HuH-7.5 (cell line): Measurements from ENCODE around the gene CMC2.

Source experiments
- DNase-seq: peaks from one replicate; pipeline ENCODE4 v3.0.0; 2011; ENCODE audit warnings: low spot score

CMC2 gene

GRCh38 chr16:81001330-81001729, 5.4 kb downstream of the CMC2 start:
- DNase-seq: no peak

- DNase-seq: no peak
Observed at GRCh38 chr16:81000873-81001272, 5.8 kb downstream of the CMC2 start.

- no peak for DNase-seq
Observed at GRCh38 chr16:80997964-80998620, 8.6 kb downstream of the CMC2 start.

GRCh38 chr16:80997139-80997798, 9.4 kb downstream of the CMC2 start:
- no peak for DNase-seq

GRCh38 chr16:80996688-80997138, 10.0 kb downstream of the CMC2 start:
- DNase-seq: no peak

- no peak for DNase-seq
Observed at GRCh38 chr16:80994451-80994850, 12.2 kb downstream of the CMC2 start.

- no peak for DNase-seq
Observed at GRCh38 chr16:80993834-80994233, 12.9 kb downstream of the CMC2 start.

- DNase-seq: no peak
Observed at GRCh38 chr16:80993307-80993706, 13.4 kb downstream of the CMC2 start.

- no peak for DNase-seq
Observed at GRCh38 chr16:80992676-80993293, 13.9 kb downstream of the CMC2 start.

- DNase-seq: no peak
Observed at GRCh38 chr16:80991792-80992430, 14.8 kb downstream of the CMC2 start.

- DNase-seq: no peak
Observed at GRCh38 chr16:80990978-80991377, 15.7 kb downstream of the CMC2 start.

GRCh38 chr16:80990577-80990976, 16.1 kb downstream of the CMC2 start:
- DNase-seq: no peak

GRCh38 chr16:80989801-80990200, 16.9 kb downstream of the CMC2 start:
- DNase-seq: no peak

- DNase-seq: no peak
Observed at GRCh38 chr16:80988756-80989155, 17.9 kb downstream of the CMC2 start.

- DNase-seq: no peak
Observed at GRCh38 chr16:80986557-80986956, 20.1 kb downstream of the CMC2 start.

- DNase-seq: no peak
Observed at GRCh38 chr16:80985611-80986010, 21.1 kb downstream of the CMC2 start.

GRCh38 chr16:80984124-80984892, 22.4 kb downstream of the CMC2 start:
- no peak for DNase-seq

- no peak for DNase-seq
Observed at GRCh38 chr16:80982646-80983045, 24.0 kb downstream of the CMC2 start.

GRCh38 chr16:80981103-80981502, 25.6 kb downstream of the CMC2 start:
- DNase-seq: no peak

GRCh38 chr16:80976946-80977345, 29.7 kb downstream of the CMC2 start:
- no peak for DNase-seq

GRCh38 chr16:80974649-80975376, 31.9 kb downstream of the CMC2 start:
- DNase-seq: no peak
